Esophagus muscularis mucosa (tissue), 4 donors: Measurements from ENCODE around the gene LRPPRC. TPM values are rescaled to one million over a fixed set of nuclear protein-coding genes. Genes with fewer than 3 reads are reported as not detected.

Source experiments
- DNase-seq: peaks from one replicate; pipeline ENCODE4 v3.0.0-alpha.2; 2017; ENCODE audit errors: extremely low spot score
- H3K27ac ChIP-seq, 4 donors: fragments of 200-600 bp; sonication (generic); replicated peaks in 1 of 4; 1 replicate in 3 of 4; 2 replicates in 1 of 4; pipeline ENCODE4 v1.5.1; 2016 to 2019; ENCODE audit warnings: mild to moderate bottlenecking in 1 of 4
- H3K27me3 ChIP-seq, 4 donors: fragments of 200-600 bp; sonication (generic); one replicate each; pipeline versions ENCODE4 v1.5.1 to v1.6.0; 2016 to 2019
- H3K36me3 ChIP-seq, 4 donors: fragments of 200-600 bp; sonication (generic); one replicate each; pipeline ENCODE4 v1.5.1; 2016 to 2019
- H3K4me1 ChIP-seq, 4 donors: fragments of 200-600 bp; sonication (generic); one replicate each; pipeline ENCODE4 v1.5.1; 2016 to 2019
- H3K4me3 ChIP-seq, 4 donors: fragments of 200-600 bp; sonication (generic); 1 replicate in 2 of 4; 2 replicates in 2 of 4; pipeline ENCODE4 v1.5.1; 2016 to 2019; ENCODE audit warnings: mild to moderate bottlenecking in 4 of 4, moderate library complexity in 1 of 4
- H3K9me3 ChIP-seq, 4 donors: fragments of 200-600 bp; sonication (generic); 1 replicate in 3 of 4; 2 replicates in 1 of 4; pipeline ENCODE4 v1.5.1; 2016 to 2019
- CTCF ChIP-seq, 3 experiments: fragments of 200-600 bp in 2 of 3; fragments of 450-650 bp in 1 of 3; sonication (generic) in 2 of 3; IDR thresholded peaks; one replicate each; pipeline ENCODE4 v1.5.1; 2017 to 2019; ENCODE audit warnings: antibody characterized with exemption in 3 of 3, mild to moderate bottlenecking in 2 of 3, moderate library complexity in 1 of 3
- EP300 ChIP-seq: sonication (generic); formaldehyde crosslinking; IDR thresholded peaks from one replicate; pipeline ENCODE4 v1.6.1; 2017; ENCODE audit warnings: antibody characterized with exemption
- POLR2A ChIP-seq: fragments of 450-650 bp; IDR thresholded peaks from one replicate; pipeline ENCODE4 v1.6.1; 2017; ENCODE audit warnings: antibody characterized with exemption, moderate library complexity, mild to moderate bottlenecking, low read depth
- POLR2AphosphoS5 ChIP-seq, 2 donors: sonication (generic); formaldehyde crosslinking; IDR thresholded peaks; one replicate each; pipeline ENCODE4 v1.6.1; 2017; ENCODE audit warnings: antibody characterized with exemption in 2 of 2
- WGBS: methylation state at CpG from one replicate; pipeline ENCODE4 v1.1.5; 2018; 5-methylcytosine and 5-hydroxymethylcytosine counted together
- intact Hi-C: fragments of 100-400 bp; cut with DNase I; formaldehyde crosslinking; loops from one replicate; pipeline ENCODE4 v1.15.1; 2023
- total RNA-seq, 4 donors: library from RNA; depleted of rRNA; stranded (reverse); fragments of >200 nt; gene quantifications; one replicate each; pipeline versions ENCODE4 v1.1.0 to v1.2.1, GENCODE V29; 2016

The LRPPRC gene
- total RNA-seq, 4 donors from 2014 or later = 38.4 to 44.6 (median 43.0) TPM

GRCh38 chr2:43939695-43940256 lies 56.0 kb downstream of the LRPPRC start:
- Histone ChIP-seq H3K9me3 (no peaks in the 10 kb centered on the region), H3K27ac (no peak overlapping the region), H3K36me3 (peaks cover 2 to 31% (median 16%) of the 10 kb centered on the region in 4 donors), H3K27me3 (no peaks in the 10 kb centered on the region), H3K4me1 (peaks cover 0 to 7% (median 2%) of the 10 kb centered on the region in 4 donors), H3K4me3 (no peak overlapping the region)
- no peak for DNase-seq
- WGBS = 96% methylated on average over 6 of the region's 6 CpGs
- TF ChIP-seq POLR2A = no peak
- TF ChIP-seq EP300 = no peak
- no peak for TF ChIP-seq CTCF (IDR thresholded peaks at IDR 0.05)
- TF ChIP-seq POLR2AphosphoS5 (IDR thresholded peaks at IDR 0.05) = no peak
- intact Hi-C loops = loop anchor here (5.0 kb wide), 1 partner anchor 33 kb away; no protein-coding TSS in a partner anchor

- intact Hi-C loops = loop anchor here (5.0 kb wide), 1 partner anchor 35 kb away; no protein-coding TSS in a partner anchor
- TF ChIP-seq CTCF (IDR thresholded peaks at IDR 0.05) = no peak
- no peak for TF ChIP-seq POLR2AphosphoS5 (IDR thresholded peaks at IDR 0.05)
- no peak for TF ChIP-seq EP300
- TF ChIP-seq POLR2A = no peak
- Histone ChIP-seq H3K27me3 (no peaks in the 10 kb centered on the region), H3K4me3 (no peak overlapping the region), H3K27ac (no peak overlapping the region), H3K36me3 (peaks cover 13 to 29% (median 25%) of the 10 kb centered on the region in 4 donors), H3K4me1 (peaks cover 0 to 6% (median 2%) of the 10 kb centered on the region in 4 donors), H3K9me3 (no peaks in the 10 kb centered on the region)
- DNase-seq = no peak
- 61% methylated on average over 3 of the region's 3 CpGs for WGBS
Observed at GRCh38 chr2:43937269-43937820, 58.4 kb downstream of the LRPPRC start.

- WGBS = 91% methylated on average over 4 of the region's 4 CpGs
- no peak for DNase-seq
Observed at GRCh38 chr2:43934567-43934966, 61.2 kb downstream of the LRPPRC start.

GRCh38 chr2:43931293-43931692 lies 64.5 kb downstream of the LRPPRC start:
- Histone ChIP-seq H3K36me3 (peaks cover 24 to 43% (median 35%) of the 10 kb centered on the region in 4 donors), H3K27ac (no peak overlapping the region), H3K4me3 (no peak overlapping the region), H3K27me3 (no peaks in the 10 kb centered on the region), H3K9me3 (no peaks in the 10 kb centered on the region), H3K4me1 (no peaks in the 10 kb centered on the region)
- 97% methylated on average over 3 of the region's 3 CpGs for WGBS
- intact Hi-C loops = no loop called here
- no peak for TF ChIP-seq POLR2AphosphoS5 (IDR thresholded peaks at IDR 0.05)
- TF ChIP-seq POLR2A = no peak
- no peak for TF ChIP-seq EP300
- TF ChIP-seq CTCF (IDR thresholded peaks at IDR 0.05) = no peak
- no peak for DNase-seq

More at GRCh38 chr2:43934567-43934966, 61.2 kb downstream of the LRPPRC start:
- H3K9me3 ChIP-seq = no peaks in the 10 kb centered on the region
- no peak overlapping the region for H3K4me3 ChIP-seq
- peaks cover 24 to 45% (median 33%) of the 10 kb centered on the region in 4 donors for H3K36me3 ChIP-seq
- no peaks in the 10 kb centered on the region for H3K4me1 ChIP-seq
- no peak overlapping the region for H3K27ac ChIP-seq
- TF ChIP-seq POLR2AphosphoS5 (IDR thresholded peaks at IDR 0.05) = no peak
- no peak for TF ChIP-seq CTCF (IDR thresholded peaks at IDR 0.05)
- no peak for TF ChIP-seq POLR2A
- TF ChIP-seq EP300 = no peak
- intact Hi-C loops = no loop called here
- H3K27me3 ChIP-seq = no peaks in the 10 kb centered on the region
